Fibroblast of the aortic adventitia (primary cell): Measurements from ENCODE around the gene SYPL1. TPM values are rescaled to one million over a fixed set of nuclear protein-coding genes. Genes with fewer than 3 reads are reported as not detected.
A peak's percentile ranks its signal among the peaks of the same experiment; 100 is the strongest.

Experiments
- DNase-seq: peaks from one replicate; pipeline ENCODE4 v3.0.0-alpha.2; 2010; ENCODE audit warnings: low read depth
- H3K4me3 ChIP-seq: 2 replicates; pipeline ENCODE4 v1.5.1; 2011; ENCODE audit warnings: low read depth, mild to moderate bottlenecking, control low read depth, low read length, moderate library complexity
- total RNA-seq: library from RNA; depleted of rRNA; stranded (reverse); fragments of >200 nt; gene quantifications from 2 replicates; pipeline ENCODE4 v1.2.3, GENCODE V29; 2012; ENCODE audit warnings: low replicate concordance
- TF ChIP-seq, protein P1 (sequence below): IDR thresholded peaks from 2 replicates; pipeline ENCODE4 v1.5.1; 2011; ENCODE audit warnings: mild to moderate bottlenecking, low read length, control low read depth, inconsistent platforms; ENCODE audit not compliant: insufficient read depth

Gene SYPL1
- 69.5 and 72.2 TPM in 2 replicates for total RNA-seq

DNA sequence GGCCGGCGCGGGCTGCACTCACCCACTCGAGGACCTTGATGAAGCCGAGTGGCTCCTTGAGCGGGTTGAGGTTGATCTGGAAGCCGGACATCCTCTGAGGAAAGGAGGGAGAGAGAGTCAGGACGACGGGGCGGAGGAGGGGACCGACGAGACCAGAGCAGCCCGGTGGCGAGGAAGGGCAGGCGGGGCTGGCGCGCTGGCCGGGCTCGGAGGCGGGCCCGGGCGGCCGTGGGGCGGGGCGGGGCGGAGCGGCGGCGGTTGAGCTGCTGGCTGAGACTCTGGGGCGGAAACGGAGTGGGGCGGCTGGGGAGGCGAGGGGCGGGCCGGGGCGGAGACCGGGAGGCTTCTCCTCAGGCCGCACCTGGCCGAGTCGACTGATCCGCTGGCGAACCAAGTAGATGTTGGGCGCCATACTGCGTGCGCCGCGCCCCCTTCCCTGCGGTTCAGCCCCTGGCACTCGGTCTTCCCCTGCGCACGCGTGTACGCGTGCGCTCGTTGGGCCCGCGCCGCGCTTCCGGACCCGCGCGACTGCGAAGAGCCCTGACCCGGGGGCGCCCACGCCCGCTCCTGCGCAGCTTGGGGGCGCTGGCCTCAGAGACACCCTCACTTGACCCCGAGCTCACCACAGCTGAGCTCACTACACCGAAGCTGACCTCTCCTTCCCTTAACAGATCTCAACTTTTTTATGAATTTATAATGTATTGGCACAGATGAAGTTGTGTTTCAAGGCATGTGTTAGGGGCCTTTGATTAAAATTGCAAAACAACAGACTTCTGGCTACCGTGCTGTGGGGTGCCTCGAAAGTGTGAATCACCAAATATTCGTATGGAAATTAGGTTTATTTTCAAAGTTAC is at the start of gene SYPL1:
TSS of gene SYPL1 (minus strand) at position 195 of the 854 bp plus-strand sequence. CDS start at position 91, 104 bp downstream.
- DNase-seq, result peak; percentile 88
- TF ChIP-seq, protein P1, sequence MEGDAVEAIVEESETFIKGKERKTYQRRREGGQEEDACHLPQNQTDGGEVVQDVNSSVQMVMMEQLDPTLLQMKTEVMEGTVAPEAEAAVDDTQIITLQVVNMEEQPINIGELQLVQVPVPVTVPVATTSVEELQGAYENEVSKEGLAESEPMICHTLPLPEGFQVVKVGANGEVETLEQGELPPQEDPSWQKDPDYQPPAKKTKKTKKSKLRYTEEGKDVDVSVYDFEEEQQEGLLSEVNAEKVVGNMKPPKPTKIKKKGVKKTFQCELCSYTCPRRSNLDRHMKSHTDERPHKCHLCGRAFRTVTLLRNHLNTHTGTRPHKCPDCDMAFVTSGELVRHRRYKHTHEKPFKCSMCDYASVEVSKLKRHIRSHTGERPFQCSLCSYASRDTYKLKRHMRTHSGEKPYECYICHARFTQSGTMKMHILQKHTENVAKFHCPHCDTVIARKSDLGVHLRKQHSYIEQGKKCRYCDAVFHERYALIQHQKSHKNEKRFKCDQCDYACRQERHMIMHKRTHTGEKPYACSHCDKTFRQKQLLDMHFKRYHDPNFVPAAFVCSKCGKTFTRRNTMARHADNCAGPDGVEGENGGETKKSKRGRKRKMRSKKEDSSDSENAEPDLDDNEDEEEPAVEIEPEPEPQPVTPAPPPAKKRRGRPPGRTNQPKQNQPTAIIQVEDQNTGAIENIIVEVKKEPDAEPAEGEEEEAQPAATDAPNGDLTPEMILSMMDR, result no peak
- peak within 1 kb of the TSS; percentile 84 for H3K4me3 ChIP-seq

DNA sequence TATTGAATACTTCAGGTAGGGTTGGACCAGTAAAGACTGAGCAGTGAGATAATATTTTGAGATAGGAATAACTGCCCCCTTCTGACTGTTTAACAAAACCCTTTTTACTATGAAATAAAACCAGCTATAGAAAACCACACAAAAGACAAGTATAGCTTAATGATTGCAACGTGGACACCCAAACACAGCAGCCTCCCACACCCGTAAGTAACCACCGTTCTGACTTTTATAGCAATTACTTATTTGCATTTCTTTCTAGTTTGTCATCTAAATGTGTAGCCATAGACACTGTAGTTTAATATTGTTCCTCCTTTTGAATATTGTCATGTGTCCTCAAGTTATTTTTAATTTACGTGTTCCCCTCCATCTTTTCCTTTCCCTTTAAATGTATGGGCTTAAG is 42.9 kb upstream of the SYPL1 start:
- H3K4me3 ChIP-seq, result no peak overlapping the region
- TF ChIP-seq, protein P1, result no peak
- no peak for DNase-seq

DNA sequence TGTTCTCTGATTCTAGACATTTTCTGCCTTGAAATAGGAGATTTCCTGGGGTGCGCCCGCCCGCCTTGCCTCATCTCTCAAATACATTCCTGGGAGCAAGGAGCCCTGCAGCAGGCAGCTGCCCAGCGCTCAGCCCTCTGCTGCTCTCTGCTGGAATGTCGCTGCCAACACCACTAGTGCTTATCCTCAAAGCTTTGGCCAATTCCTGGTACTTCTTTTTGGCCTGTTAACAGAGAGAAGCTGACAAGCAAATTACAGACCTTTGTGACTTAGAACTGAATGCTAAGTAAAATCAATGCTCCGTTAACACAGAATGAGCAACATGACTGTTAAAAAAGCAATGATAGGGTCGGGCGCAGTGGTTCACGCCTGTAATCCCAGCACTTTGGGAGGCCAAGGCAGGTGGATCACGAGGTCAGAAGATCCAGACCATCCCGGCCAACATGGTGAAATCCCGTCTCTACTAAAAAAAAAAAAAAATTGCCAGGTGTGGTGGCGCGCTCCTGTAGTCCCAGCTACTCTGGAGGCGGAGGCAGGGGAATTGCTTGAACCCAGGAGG is 41.9 kb upstream of the SYPL1 start:
- no peak overlapping the region for H3K4me3 ChIP-seq
- DNase-seq, result peak; percentile 86
- TF ChIP-seq, protein P1, result peak; percentile 98

DNA sequence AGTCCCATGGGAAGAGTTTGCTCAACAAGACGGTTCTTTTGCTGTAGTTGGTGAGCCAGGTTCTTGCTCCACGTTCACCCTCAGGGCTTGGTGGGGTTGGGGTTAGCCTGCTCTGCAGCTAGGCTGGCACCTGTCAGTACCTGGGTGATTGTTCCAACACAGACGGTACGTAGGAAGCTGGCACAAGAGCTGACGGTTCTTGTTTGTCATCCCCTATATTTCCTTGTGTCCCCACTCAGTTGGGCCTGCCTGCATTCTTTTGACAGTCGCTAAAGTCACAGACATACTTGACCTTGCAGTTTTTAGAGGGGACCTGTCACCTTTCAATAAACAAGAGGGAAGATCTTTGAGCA is 40.2 kb upstream of the SYPL1 start:
- TF ChIP-seq, protein P1, result no peak
- DNase-seq, result no peak
- H3K4me3 ChIP-seq, result no peak overlapping the region

DNA sequence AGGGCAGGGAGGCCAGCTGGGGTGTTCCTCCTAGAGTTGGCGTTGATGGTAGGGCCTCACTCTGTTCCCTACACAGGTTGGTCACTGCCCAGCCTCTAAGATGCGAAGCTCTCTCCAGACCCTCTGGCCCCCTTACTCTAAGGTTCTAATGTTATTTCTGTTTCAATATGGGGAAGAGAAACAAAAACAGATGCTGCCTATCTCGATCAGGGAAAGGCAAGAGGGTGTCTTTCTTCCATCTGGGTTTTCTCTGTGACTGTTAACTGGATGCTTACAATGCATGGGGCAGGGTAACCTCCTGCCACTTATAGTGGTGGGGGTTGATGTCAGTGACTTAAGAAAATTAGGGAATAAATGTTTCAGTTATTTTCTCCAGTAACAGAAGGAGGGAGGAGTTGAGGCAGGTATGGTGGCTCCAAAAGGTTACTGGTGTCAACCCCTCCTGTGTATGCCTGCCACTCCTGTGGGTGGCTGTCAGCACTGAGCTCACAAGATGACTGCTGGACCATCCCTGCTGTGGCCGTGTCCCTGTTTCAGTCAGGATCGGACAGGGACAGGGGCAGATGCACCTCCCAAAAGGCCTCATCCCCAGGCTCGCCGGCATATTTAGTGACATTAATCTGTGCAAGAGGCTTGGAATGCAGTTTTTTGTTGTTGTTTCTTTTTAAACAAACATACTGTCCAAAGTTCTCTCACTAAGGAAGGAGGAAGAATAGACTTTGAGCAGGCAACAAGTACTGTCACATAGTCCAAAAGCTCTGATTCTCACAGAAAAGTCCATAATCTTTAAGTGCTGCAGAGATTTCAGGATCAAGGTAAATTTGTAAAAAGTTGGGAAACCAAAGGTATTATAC is 39.6 kb upstream of the SYPL1 start:
- TF ChIP-seq, protein P1, result no peak
- H3K4me3 ChIP-seq, result no peak overlapping the region
- DNase-seq, result no peak

DNA sequence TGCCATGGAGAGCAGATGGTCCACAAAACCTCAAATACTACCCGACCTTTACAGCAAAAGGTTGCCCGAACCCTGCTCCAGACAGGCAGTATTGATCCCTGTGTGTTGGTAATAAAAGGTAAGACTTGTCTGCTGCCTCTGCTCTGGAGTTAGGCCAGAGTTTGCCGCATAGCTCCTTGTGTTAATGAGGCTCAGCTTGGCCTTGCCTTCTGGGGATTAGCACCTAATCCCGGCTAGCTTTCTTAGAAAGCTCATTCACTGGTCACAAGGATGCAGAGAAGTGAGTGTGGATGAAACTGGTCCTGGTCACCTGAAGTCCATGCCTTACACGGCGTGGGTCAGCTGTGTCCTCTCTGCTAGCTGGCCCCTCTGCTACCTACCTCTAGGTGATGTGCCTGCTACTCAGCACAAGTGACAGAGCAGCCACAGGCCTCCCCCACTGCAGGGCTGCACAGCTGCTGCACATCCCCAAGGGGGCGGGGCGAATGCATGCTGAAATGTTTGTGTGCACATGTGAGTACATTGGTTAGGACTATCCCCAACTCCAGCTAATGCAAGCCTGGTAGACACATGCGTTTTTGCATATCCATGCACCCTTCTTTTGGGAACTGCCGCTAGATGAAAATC is 31.7 kb upstream of the SYPL1 start:
- no peak for DNase-seq
- H3K4me3 ChIP-seq, result no peak overlapping the region
- TF ChIP-seq, protein P1, result no peak
